GM12878 (cell line): ENCODE data around the gene ZBTB7B.

Source experiments
- CTCF ChIP-seq, 3 experiments: IDR thresholded peaks in 2 of 3; conservative IDR thresholded peaks in 1 of 3; 2 replicates each; pipeline ENCODE4 v1.5.1; 2011; ENCODE audit warnings: low read depth in 3 of 3, low read length in 3 of 3, mild to moderate bottlenecking in 3 of 3, control low read depth in 2 of 3, moderate library complexity in 2 of 3, inconsistent platforms in 1 of 3, mixed read lengths in 1 of 3; ENCODE audit not compliant: control insufficient read depth in 2 of 3, insufficient read depth in 1 of 3; ENCODE audit errors: extremely low read depth in 1 of 3
- NR2C2 ChIP-seq: IDR thresholded peaks from 2 replicates; pipeline ENCODE4 v1.6.1; 2011; ENCODE audit warnings: borderline replicate concordance, low read depth; ENCODE audit not compliant: control insufficient read depth, insufficient read length

GRCh38 chr1:155009221-155009711, 6.7 kb downstream of the ZBTB7B start:
- no peak for TF ChIP-seq NR2C2
- no peak for TF ChIP-seq CTCF (IDR thresholded peaks at IDR 0.05 in 2 of 3, conservative IDR thresholded peaks at IDR 0.05 in 1 of 3; ENCODE audit: control insufficient read depth in 2 of 3, extremely low read depth in 1 of 3, insufficient read depth in 1 of 3, low read depth in 3 of 3, low read length in 3 of 3)
